Measurements from ENCODE around the gene MAU2. TPM values are rescaled to one million over a fixed set of nuclear protein-coding genes. Genes with fewer than 3 reads are reported as not detected.

Gene MAU2
- total and polyA plus RNA-seq, 2 donors (not counting 1 experiment from before 2014, with no cell fraction given): 11.1 to 29.4 TPM

GRCh38 chr19:19355606-19356139 is 35.0 kb downstream of the MAU2 start:
- no peak overlapping the region for H3K9ac ChIP-seq (ENCODE audit: insufficient read depth, low read length)
- no peak for TF ChIP-seq CTCF (conservative IDR thresholded peaks at IDR 0.05 in 1 of 2, IDR thresholded peaks at IDR 0.05 in 1 of 2; ENCODE audit: low read depth in 1 of 2, low read length in 2 of 2)
- TF ChIP-seq EZH2 (IDR thresholded peaks at IDR 0.05; ENCODE audit: low read length, missing control alignments): no peak
- no peak for DNase-seq (ENCODE audit: low read depth in 2 of 2)
- H3K36me3 ChIP-seq (ENCODE audit: control insufficient read depth, insufficient read depth, low read length): peaks cover 27% of the 10 kb centered on the region
- H3K4me3 ChIP-seq (replicated peaks in 1 of 4; ENCODE audit: control extremely low read depth in 1 of 4, insufficient read depth in 1 of 4, low read depth in 3 of 4, low read length in 4 of 4): no peak overlapping the region
- H3K9me3 ChIP-seq (ENCODE audit: control insufficient read depth, insufficient read depth, low read depth, low read length): no peaks in the 10 kb centered on the region
- no peak overlapping the region for H2AFZ ChIP-seq (ENCODE audit: low read length)
- H3K4me1 ChIP-seq (ENCODE audit: control insufficient read depth, extremely low read depth, insufficient read depth, low read length): no peaks in the 10 kb centered on the region
- H3K4me2 ChIP-seq (ENCODE audit: extremely low read depth, insufficient read depth, low read length): no peak overlapping the region
- no peaks in the 10 kb centered on the region for H4K20me1 ChIP-seq (ENCODE audit: control insufficient read depth, extremely low read depth, insufficient read depth, low read length)
- H3K27ac ChIP-seq (ENCODE audit: insufficient read depth, low read length): no peak overlapping the region
- no peaks in the 10 kb centered on the region for H3K79me2 ChIP-seq (ENCODE audit: control insufficient read depth, insufficient read depth, low read length)
- no peaks in the 10 kb centered on the region for H3K27me3 ChIP-seq (ENCODE audit: control insufficient read depth, insufficient read depth, low read length)

- Histone ChIP-seq H3K79me2 (ENCODE audit: control insufficient read depth, insufficient read depth, low read length) (no peaks in the 10 kb centered on the region), H3K4me2 (ENCODE audit: extremely low read depth, insufficient read depth, low read length) (no peak overlapping the region), H3K27me3 (ENCODE audit: control insufficient read depth, insufficient read depth, low read length) (no peaks in the 10 kb centered on the region), H2AFZ (ENCODE audit: low read length) (no peak overlapping the region), H3K9ac (ENCODE audit: insufficient read depth, low read length) (no peak overlapping the region), H4K20me1 (ENCODE audit: control insufficient read depth, extremely low read depth, insufficient read depth, low read length) (no peaks in the 10 kb centered on the region), H3K36me3 (ENCODE audit: control insufficient read depth, insufficient read depth, low read length) (peaks cover 27% of the 10 kb centered on the region), H3K4me1 (ENCODE audit: control insufficient read depth, extremely low read depth, insufficient read depth, low read length) (peaks cover 2% of the 10 kb centered on the region), H3K27ac (ENCODE audit: insufficient read depth, low read length) (no peak overlapping the region), H3K9me3 (ENCODE audit: control insufficient read depth, insufficient read depth, low read depth, low read length) (no peaks in the 10 kb centered on the region), H3K4me3 (replicated peaks in 1 of 4; ENCODE audit: control extremely low read depth in 1 of 4, insufficient read depth in 1 of 4, low read depth in 3 of 4, low read length in 4 of 4) (no peak overlapping the region)
- DNase-seq (ENCODE audit: low read depth in 2 of 2): no peak
- TF ChIP-seq EZH2 (IDR thresholded peaks at IDR 0.05; ENCODE audit: low read length, missing control alignments): no peak
- TF ChIP-seq CTCF (conservative IDR thresholded peaks at IDR 0.05 in 1 of 2, IDR thresholded peaks at IDR 0.05 in 1 of 2; ENCODE audit: low read depth in 1 of 2, low read length in 2 of 2): no peak
Measured at GRCh38 chr19:19356500-19356899, 35.9 kb downstream of the MAU2 start.

- no peak overlapping the region for H2AFZ ChIP-seq (ENCODE audit: low read length)
- no peak overlapping the region for H3K27ac ChIP-seq (ENCODE audit: insufficient read depth, low read length)
- no peaks in the 10 kb centered on the region for H3K27me3 ChIP-seq (ENCODE audit: control insufficient read depth, insufficient read depth, low read length)
- no peak overlapping the region for H3K9ac ChIP-seq (ENCODE audit: insufficient read depth, low read length)
- TF ChIP-seq EZH2 (IDR thresholded peaks at IDR 0.05; ENCODE audit: low read length, missing control alignments) (no peak), CTCF (conservative IDR thresholded peaks at IDR 0.05 in 1 of 2, IDR thresholded peaks at IDR 0.05 in 1 of 2; ENCODE audit: low read depth in 1 of 2, low read length in 2 of 2) (no peak)
- no peaks in the 10 kb centered on the region for H3K79me2 ChIP-seq (ENCODE audit: control insufficient read depth, insufficient read depth, low read length)
- H3K4me1 ChIP-seq (ENCODE audit: control insufficient read depth, extremely low read depth, insufficient read depth, low read length): peaks cover 2% of the 10 kb centered on the region
- no peaks in the 10 kb centered on the region for H3K9me3 ChIP-seq (ENCODE audit: control insufficient read depth, insufficient read depth, low read depth, low read length)
- DNase-seq (ENCODE audit: low read depth in 2 of 2): no peak
- H3K4me3 ChIP-seq (replicated peaks in 1 of 4; ENCODE audit: control extremely low read depth in 1 of 4, insufficient read depth in 1 of 4, low read depth in 3 of 4, low read length in 4 of 4): no peak overlapping the region
- peaks cover 27% of the 10 kb centered on the region for H3K36me3 ChIP-seq (ENCODE audit: control insufficient read depth, insufficient read depth, low read length)
- H4K20me1 ChIP-seq (ENCODE audit: control insufficient read depth, extremely low read depth, insufficient read depth, low read length): no peaks in the 10 kb centered on the region
- H3K4me2 ChIP-seq (ENCODE audit: extremely low read depth, insufficient read depth, low read length): no peak overlapping the region
Measured at GRCh38 chr19:19356901-19357566, 36.4 kb downstream of the MAU2 start.
